H1 (cell line): ENCODE results near the gene NXPH1. TPM values are rescaled to one million over a fixed set of nuclear protein-coding genes. Genes with fewer than 3 reads are reported as not detected.

Experiments used
- CTCF ChIA-PET: fragments of 300-600 bp; sonication (Branson Sonifier 250); formaldehyde crosslinking; loops from one replicate; lab custom pipeline; 2021; ENCODE audit not compliant: partially characterized antibody; lab: Charles Lee
- POLR2A ChIA-PET: fragments of 300-600 bp; sonication (Branson Sonifier 250); formaldehyde crosslinking; loops from one replicate; lab custom pipeline; 2021; ENCODE audit warnings: inconsistent platforms; ENCODE audit not compliant: partially characterized antibody; lab: Charles Lee
- DNase-seq, 2 experiments: peaks; one replicate each; pipeline versions ENCODE4 v3.0.0 to v3.0.0-alpha.2; 2010 to 2022; ENCODE audit warnings: low spot score in 2 of 2, low read depth in 1 of 2, mixed read lengths in 1 of 2
- FAIRE-seq: peaks from 2 replicates; lab custom pipeline; 2011; peaks lifted over from hg19 to GRCh38; lab: Jason Lieb, UNC
- H2AFZ ChIP-seq: 2 replicates; pipeline ENCODE4 v1.8.1; 2012; ENCODE audit warnings: low read length, inconsistent platforms
- H2AK5ac ChIP-seq: 2 replicates; pipeline ENCODE4 v1.6.1; 2013; ENCODE audit warnings: low read depth, low read length
- H2BK120ac ChIP-seq: replicated peaks from 2 replicates; pipeline ENCODE3; 2013; ENCODE audit warnings: low read depth, low read length, inconsistent platforms
- H2BK12ac ChIP-seq: 2 replicates; pipeline ENCODE4 v1.6.1; 2013; ENCODE audit warnings: low read depth, low read length
- H2BK15ac ChIP-seq: 2 replicates; pipeline ENCODE4 v1.6.1; 2013; ENCODE audit warnings: low read length
- H2BK20ac ChIP-seq: 2 replicates; pipeline ENCODE4 v1.6.1; 2013; ENCODE audit warnings: low read length
- H2BK5ac ChIP-seq: 2 replicates; pipeline ENCODE4 v1.6.1; 2013; ENCODE audit warnings: low read depth, low read length
- H3K14ac ChIP-seq: 2 replicates; pipeline ENCODE4 v1.6.1; 2013; ENCODE audit warnings: inconsistent platforms; ENCODE audit not compliant: insufficient read length
- H3K18ac ChIP-seq: 2 replicates; pipeline ENCODE4 v1.6.1; 2013; ENCODE audit warnings: low read length; ENCODE audit errors: extremely low read depth
- H3K23ac ChIP-seq: 2 replicates; pipeline ENCODE4 v1.6.1; 2013; ENCODE audit warnings: inconsistent platforms; ENCODE audit not compliant: insufficient read length
- H3K23me2 ChIP-seq: 2 replicates; pipeline ENCODE4 v1.6.1; 2013; ENCODE audit warnings: low read depth, low read length
- H3K27ac ChIP-seq: 2 replicates; pipeline ENCODE4 v1.6.1; 2011; ENCODE audit warnings: low read depth, low read length, inconsistent platforms
- H3K27me3 ChIP-seq, 4 experiments: replicated peaks in 1 of 4; 1 replicate in 1 of 4; 2 replicates in 3 of 4; pipeline versions ENCODE4 v1.6.1 to v1.8.1; 2011 to 2013; ENCODE audit warnings: low read length in 3 of 4, mild to moderate bottlenecking in 3 of 4, inconsistent platforms in 2 of 4, mixed read lengths in 2 of 4, moderate library complexity in 1 of 4; ENCODE audit not compliant: control insufficient read depth in 3 of 4, insufficient read depth in 3 of 4; ENCODE audit errors: extremely low read depth in 1 of 4
- H3K36me3 ChIP-seq, 4 experiments: 2 replicates each; pipeline versions ENCODE4 v1.6.1 to v1.8.1; 2011 to 2013; ENCODE audit warnings: mild to moderate bottlenecking in 4 of 4, low read length in 3 of 4, moderate library complexity in 2 of 4, control low read depth in 1 of 4, inconsistent platforms in 1 of 4; ENCODE audit not compliant: insufficient read depth in 4 of 4, control insufficient read depth in 2 of 4
- H3K4ac ChIP-seq: replicated peaks from 2 replicates; pipeline ENCODE3; 2013; ENCODE audit warnings: low read length, low read depth, mixed read lengths, inconsistent platforms; ENCODE audit not compliant: insufficient read length
- H3K4me1 ChIP-seq, 4 experiments: replicated peaks in 1 of 4; 1 replicate in 1 of 4; 2 replicates in 3 of 4; pipeline versions ENCODE4 v1.6.1 to v1.8.1; 2011 to 2013; ENCODE audit warnings: low read length in 3 of 4, inconsistent platforms in 2 of 4, mixed read lengths in 1 of 4; ENCODE audit not compliant: insufficient read depth in 4 of 4, control insufficient read depth in 3 of 4
- H3K4me2 ChIP-seq, 2 experiments: 2 replicates each; pipeline versions ENCODE4 v1.6.1 to v1.8.1; 2011 to 2013; ENCODE audit warnings: low read depth in 2 of 2, low read length in 2 of 2, control low read depth in 1 of 2, inconsistent platforms in 1 of 2, mild to moderate bottlenecking in 1 of 2; ENCODE audit not compliant: insufficient read depth in 1 of 2
- H3K4me3 ChIP-seq, 4 experiments: fragments of 200-600, 300-600 bp in 1 of 4; sonication (generic), shearing (Covaris generic), sonication (Bioruptor Twin) in 1 of 4; 2 replicates each; pipeline versions ENCODE4 v1.5.1 to v1.8.1; 2011 to 2016; ENCODE audit warnings: low read length in 4 of 4, low read depth in 3 of 4, control low read depth in 2 of 4, inconsistent platforms in 2 of 4, mild to moderate bottlenecking in 2 of 4, mixed read lengths in 1 of 4, moderate library complexity in 1 of 4; ENCODE audit not compliant: insufficient read depth in 2 of 4; ENCODE audit errors: extremely low read depth in 1 of 4
- H3K56ac ChIP-seq: replicated peaks from 2 replicates; pipeline ENCODE3; 2013; ENCODE audit warnings: low read depth, mild to moderate bottlenecking, mixed read lengths, low read length, inconsistent platforms; ENCODE audit not compliant: insufficient read length
- H3K79me1 ChIP-seq: 2 replicates; pipeline ENCODE4 v1.6.1; 2013; ENCODE audit warnings: low read depth, low read length, control low read depth
- H3K79me2 ChIP-seq, 2 experiments: 2 replicates each; pipeline versions ENCODE4 v1.6.1 to v1.8.1; 2012 to 2013; ENCODE audit warnings: low read length in 2 of 2, mild to moderate bottlenecking in 2 of 2, inconsistent platforms in 1 of 2; ENCODE audit not compliant: insufficient read depth in 2 of 2, control insufficient read depth in 1 of 2
- H3K9ac ChIP-seq, 4 experiments: replicated peaks in 1 of 4; 1 replicate in 1 of 4; 2 replicates in 3 of 4; pipeline versions ENCODE4 v1.6.1 to v1.8.1; 2011 to 2013; ENCODE audit warnings: low read depth in 3 of 4, low read length in 3 of 4, control low read depth in 2 of 4, mild to moderate bottlenecking in 2 of 4, moderate library complexity in 2 of 4, inconsistent platforms in 1 of 4; ENCODE audit errors: extremely low read depth in 1 of 4
- H3K9me3 ChIP-seq, 2 experiments: 2 replicates each; pipeline versions ENCODE4 v1.6.1 to v1.8.1; 2012 to 2013; ENCODE audit warnings: mild to moderate bottlenecking in 2 of 2, moderate library complexity in 2 of 2, control low read depth in 1 of 2, inconsistent platforms in 1 of 2, low read depth in 1 of 2, low read length in 1 of 2, mixed read lengths in 1 of 2; ENCODE audit not compliant: insufficient read depth in 2 of 2
- H4K20me1 ChIP-seq, 2 experiments: replicated peaks in 1 of 2; 2 replicates each; pipeline versions ENCODE3 to v1.8.1; 2011 to 2013; ENCODE audit warnings: inconsistent platforms in 2 of 2, low read length in 2 of 2, mild to moderate bottlenecking in 1 of 2; ENCODE audit not compliant: insufficient read depth in 2 of 2, control insufficient read depth in 1 of 2
- H4K5ac ChIP-seq: 2 replicates; pipeline ENCODE4 v1.6.1; 2013; ENCODE audit warnings: low read length, low read depth, mixed read lengths, inconsistent platforms; ENCODE audit not compliant: insufficient read length
- H4K8ac ChIP-seq: 2 replicates; pipeline ENCODE4 v1.8.0; 2013; ENCODE audit warnings: mild to moderate bottlenecking, moderate library complexity, low read length, inconsistent platforms; ENCODE audit not compliant: insufficient read depth; ENCODE audit errors: extremely low read depth
- H4K91ac ChIP-seq: replicated peaks from 2 replicates; pipeline ENCODE3; 2013; ENCODE audit warnings: low read length, mixed read lengths, inconsistent platforms; ENCODE audit not compliant: insufficient read length
- CTBP2 ChIP-seq: IDR thresholded peaks from 2 replicates; pipeline ENCODE4 v1.7.0; 2011; ENCODE audit warnings: borderline replicate concordance, mild to moderate bottlenecking, moderate library complexity, mixed read lengths, low read length; ENCODE audit not compliant: insufficient read depth, insufficient read length
- EP300 ChIP-seq, 2 experiments: IDR thresholded peaks; 1 replicate in 1 of 2; 2 replicates in 1 of 2; pipeline ENCODE4 v1.6.1; 2011 to 2012; ENCODE audit warnings: low read depth in 2 of 2, low read length in 2 of 2, mild to moderate bottlenecking in 2 of 2, borderline replicate concordance in 1 of 2, inconsistent platforms in 1 of 2, moderate library complexity in 1 of 2
- KDM1A ChIP-seq: fragments of 200-600, 300-600 bp; sonication (generic); IDR thresholded peaks from 2 replicates; pipeline ENCODE4 v1.7.1; 2016; ENCODE audit warnings: mild to moderate bottlenecking, low read length, borderline replicate concordance
- KDM4A ChIP-seq: IDR thresholded peaks from one replicate; pipeline ENCODE4 v1.7.1; 2012; ENCODE audit warnings: low read depth, mild to moderate bottlenecking, moderate library complexity, low read length, inconsistent platforms; ENCODE audit not compliant: severe bottlenecking
- KDM5A ChIP-seq: fragments of 200-600 bp; IDR thresholded peaks from 2 replicates; pipeline ENCODE4 v1.7.1; 2012; ENCODE audit warnings: mild to moderate bottlenecking, low read length, inconsistent platforms, mixed read lengths
- SAP30 ChIP-seq: fragments of 300-600 bp; sonication (generic); IDR thresholded peaks from 2 replicates; pipeline ENCODE4 v1.7.1; 2012; ENCODE audit warnings: low read length, moderate library complexity, mild to moderate bottlenecking, inconsistent platforms; ENCODE audit not compliant: insufficient read depth, insufficient replicate concordance
- SIX5 ChIP-seq: IDR thresholded peaks from 2 replicates; pipeline ENCODE4 v1.6.1; 2011; ENCODE audit warnings: mild to moderate bottlenecking, low read depth, low read length
- SRF ChIP-seq: IDR thresholded peaks from 2 replicates; pipeline ENCODE4 v1.6.1; 2011; ENCODE audit warnings: mild to moderate bottlenecking, low read depth, low read length, moderate library complexity
- SUZ12 ChIP-seq: fragments of 200-600 bp; sonication (generic); IDR thresholded peaks from 2 replicates; pipeline ENCODE4 v1.6.1; 2012; ENCODE audit warnings: mild to moderate bottlenecking, inconsistent platforms, low read length, moderate library complexity, mixed read lengths
- TEAD4 ChIP-seq: IDR thresholded peaks from 2 replicates; pipeline ENCODE4 v1.6.1; 2012; ENCODE audit warnings: low read depth, low read length, inconsistent platforms, mixed read lengths
- USF2 ChIP-seq: IDR thresholded peaks from 2 replicates; pipeline ENCODE4 v1.6.1; 2011; ENCODE audit warnings: low read length, improper control_type of control experiment
- YY1 ChIP-seq: IDR thresholded peaks from 2 replicates; pipeline ENCODE4 v1.6.1; 2011; ENCODE audit warnings: low read depth, mild to moderate bottlenecking, low read length
- WGBS, 2 experiments: shearing (Covaris generic) in 1 of 2; methylation state at CpG; one replicate each; pipeline versions ENCODE4 v1.1.6 to v1.1.7; 2013 to 2015; ENCODE audit warnings: low lambda C conversion rate in 2 of 2, mixed read lengths in 2 of 2, inconsistent platforms in 1 of 2, low coverage in 1 of 2, missing lambda C conversion rate in 1 of 2; ENCODE audit not compliant: insufficient replicate concordance in 2 of 2, insufficient coverage in 1 of 2, insufficient read length in 1 of 2; ENCODE audit errors: extremely low coverage in 1 of 2, missing lambda C conversion rate in 1 of 2; 5-methylcytosine and 5-hydroxymethylcytosine counted together
- polyA plus RNA-seq, 7 experiments: library from polyadenylated mRNA; depleted of rRNA in 3 of 7; stranded (reverse) in 5 of 7; unstranded in 2 of 7; fragments of >200 nt in 5 of 7; fragments of 200-250 nt in 2 of 7; gene quantifications; 1 replicate in 5 of 7; 2 replicates in 1 of 7; 4 replicates in 1 of 7; pipeline versions ENCODE4 v1.2.1 to v1.2.3, GENCODE V29; 2011 to 2013; ENCODE audit warnings: missing spikeins in 2 of 7, mixed read lengths in 2 of 7
- total RNA-seq: library from RNA; stranded (reverse); fragmentation: NEBNext Ultra II Directional; extraction: Animal tissue kit (Norgen Biotek cat#: 25700); gene quantifications from 2 replicates; pipeline ENCODE4 v1.2.1, GENCODE V29; 2021

Gene NXPH1
- total and polyA plus RNA-seq, 2 of the 8 experiments (the other 6 are each of a cell fraction or from before 2014, with no cell fraction given) = 0.14 to 1.0 TPM

- Histone ChIP-seq H3K4me3 (peak overlapping the region; percentile 42 to 74 (median 55); a peak in 5 of 8 replicates), H3K79me1 (no peaks in the 10 kb centered on the region), H3K79me2 (no peaks in the 10 kb centered on the region), H3K23me2 (peaks cover 31% of the 10 kb centered on the region), H3K4me1 (peaks cover under 1 to 26% (median 7%) of the 10 kb centered on the region in 4 experiments), H3K27me3 (peaks cover 41 to 79% (median 76%) of the 10 kb centered on the region in 4 experiments), H2BK120ac (no peak overlapping the region), H3K36me3 (no peaks in the 10 kb centered on the region), H4K8ac (no peak overlapping the region), H3K9me3 (no peaks in the 10 kb centered on the region), H3K56ac (no peak overlapping the region), H4K91ac (no peak overlapping the region), H4K5ac (no peak overlapping the region), H3K4me2 (peak overlapping the region; percentile 97 to 100), H2BK20ac (no peak overlapping the region), H2AK5ac (no peak overlapping the region), H3K4ac (no peak overlapping the region), H3K14ac (no peak overlapping the region), H2BK15ac (no peak overlapping the region), H3K23ac (no peak overlapping the region), H3K9ac (no peak overlapping the region), H4K20me1 (peaks cover 0 to 13% of the 10 kb centered on the region in 2 experiments), H3K27ac (no peak overlapping the region), H2BK12ac (peak overlapping the region; percentile 96; the same call in 1 of the 2 replicates), H2AFZ (no peak overlapping the region), H2BK5ac (no peak overlapping the region), H3K18ac (no peak overlapping the region)
- no peak for DNase-seq
- ChIA-PET CTCF (interaction anchor here (0.7 to 6.1 kb wide), 5 partner anchors 9 to 383 kb away, joined by 3 to 38 read pairs (median 4); no protein-coding TSS in a partner anchor), POLR2A (no interaction called here)
- no peak for FAIRE-seq
- WGBS, 2 experiments = 19% methylated on average over 8 of the region's 8 CpGs; no CpG with 5 or more reads in 1 of the 2 experiments
- TF ChIP-seq USF2 (no peak), SIX5 (no peak), KDM5A (no peak), SRF (no peak), KDM4A (no peak), EP300 (IDR thresholded peaks at IDR 0.05; ENCODE audit: borderline replicate concordance in 1 of 2, low read depth in 2 of 2, low read length in 2 of 2) (no peak), SAP30 (no peak), SUZ12 (no peak), YY1 (no peak), KDM1A (no peak), CTBP2 (no peak), TEAD4 (peak; percentile 88)
These were observed 7.3 kb downstream of the NXPH1 start for GRCh38 chr7:8440670-8441069.
